Inflammatory macrophage treated with lipopolysaccharide for 1 hour (primary cell): Measurements from ENCODE around the gene ASCC3.
"Not testable (repeated sequence)": the region's sequence is repeated elsewhere in the genome, so short reads cannot be mapped to it uniquely, and the experiment has no call there.

Experiments used
- DNase-seq, 2 donors: peaks; one replicate each; pipeline ENCODE4 v3.0.0-alpha.2; 2020 to 2022

Gene ASCC3

DNA sequence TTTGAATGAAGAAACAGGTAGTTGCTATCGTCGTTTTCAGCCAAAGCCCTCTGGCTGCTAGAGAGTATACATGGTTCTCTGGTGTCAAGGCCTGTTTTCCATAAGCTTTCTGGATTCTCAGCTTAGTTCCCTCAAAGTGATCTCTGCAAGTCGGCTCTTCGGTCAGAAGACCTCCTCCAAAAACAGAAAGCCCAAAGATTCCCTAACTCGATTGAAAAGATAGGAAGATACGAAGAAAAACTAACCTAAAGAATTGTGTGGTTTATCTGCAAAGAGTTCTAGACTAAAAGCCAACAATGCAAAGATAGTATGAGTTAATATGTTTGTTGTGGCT is 545 bp upstream of the ASCC3 start:
- peak in 1 of 2 donors; percentile 5 for DNase-seq

DNA sequence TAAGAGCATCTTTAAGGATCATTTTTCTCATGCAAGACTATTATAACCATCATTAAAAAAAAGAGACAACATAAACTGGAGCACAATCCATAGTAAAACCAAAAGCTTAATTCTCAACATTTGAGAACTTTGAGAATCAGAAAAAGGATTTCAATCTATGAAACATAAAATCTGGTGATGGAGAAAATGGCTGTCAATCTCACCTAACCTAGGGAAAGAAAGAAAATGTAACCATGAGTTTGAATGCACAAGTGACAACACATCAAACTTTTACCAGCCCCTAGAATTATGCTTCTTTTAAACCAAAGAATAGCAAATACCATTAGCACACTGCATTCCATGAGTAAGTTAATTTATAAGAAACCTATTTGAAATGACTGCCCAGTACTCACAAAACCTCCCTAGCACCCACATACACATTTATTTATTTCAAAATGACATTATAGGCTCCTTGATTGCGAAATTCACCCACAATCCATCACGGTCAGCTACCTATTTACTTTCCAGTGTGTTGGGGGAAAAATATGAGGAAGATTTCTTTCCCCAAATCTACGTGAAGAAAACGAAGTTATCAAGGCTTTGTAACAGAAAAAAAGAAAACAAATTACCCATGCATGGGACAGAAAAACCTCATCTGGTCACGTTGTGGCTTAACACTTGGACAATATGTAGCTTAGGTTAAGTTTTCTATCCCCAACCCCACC is 828 bp downstream of the ASCC3 start:
- DNase-seq = peak; percentile 28 to 51

DNA sequence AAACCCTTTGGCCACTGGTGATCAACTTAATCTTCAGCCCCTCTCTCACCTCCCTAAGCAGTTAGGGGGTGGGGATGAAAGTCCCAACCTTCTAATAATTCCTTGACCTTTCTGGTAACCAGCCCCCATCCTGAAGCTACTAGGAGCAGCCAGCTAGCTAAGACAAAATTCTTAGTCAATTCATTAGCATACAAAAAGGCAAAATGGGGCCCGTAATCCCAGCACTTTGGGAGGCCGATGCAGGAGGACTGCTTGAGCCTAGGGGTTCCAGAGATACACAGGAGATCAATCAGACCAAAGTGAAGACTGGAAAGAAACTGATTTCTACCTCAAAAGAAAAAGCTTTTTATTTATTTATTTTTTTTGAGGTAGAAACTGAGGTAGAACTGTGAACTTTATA is 1.8 kb downstream of the ASCC3 start:
- DNase-seq = no peak

DNA sequence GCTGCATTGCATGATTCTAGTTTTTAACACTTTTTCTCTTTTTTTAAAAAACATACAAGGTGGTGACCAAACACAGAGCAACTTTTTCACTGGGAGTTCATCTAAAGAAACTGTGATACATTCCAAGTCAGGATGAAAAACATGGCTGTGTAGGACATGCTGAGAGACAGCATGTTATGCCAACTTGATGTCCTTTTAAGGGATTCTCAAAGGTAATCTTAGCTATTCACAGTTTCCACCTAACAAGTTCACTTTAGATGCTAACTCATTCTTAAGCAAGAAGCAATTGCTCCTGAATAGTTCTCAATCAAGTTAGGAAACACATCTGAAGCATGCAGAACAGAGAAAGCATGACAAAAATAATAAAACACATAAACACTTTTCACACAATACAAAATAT is 3.3 kb downstream of the ASCC3 start:
- no peak for DNase-seq

DNA sequence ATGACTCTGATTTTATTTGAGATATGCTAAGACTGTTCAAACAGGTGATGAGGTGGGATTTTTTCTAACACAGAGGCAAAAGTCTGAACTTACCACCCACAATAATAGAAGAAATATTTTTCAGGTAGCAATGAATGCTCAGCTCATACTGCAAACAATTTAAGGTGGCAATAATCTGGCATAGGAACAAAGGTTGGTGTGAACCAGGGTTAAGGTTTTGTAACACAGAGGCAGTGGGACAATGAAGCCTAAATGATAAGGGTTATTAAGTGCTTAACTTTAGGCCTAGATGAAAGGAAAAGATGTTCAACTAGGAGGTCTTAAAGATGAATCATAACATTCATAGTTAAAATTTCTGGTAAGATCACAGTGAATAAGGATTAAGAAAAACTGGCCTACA is 4.9 kb downstream of the ASCC3 start:
- DNase-seq = no peak

DNA sequence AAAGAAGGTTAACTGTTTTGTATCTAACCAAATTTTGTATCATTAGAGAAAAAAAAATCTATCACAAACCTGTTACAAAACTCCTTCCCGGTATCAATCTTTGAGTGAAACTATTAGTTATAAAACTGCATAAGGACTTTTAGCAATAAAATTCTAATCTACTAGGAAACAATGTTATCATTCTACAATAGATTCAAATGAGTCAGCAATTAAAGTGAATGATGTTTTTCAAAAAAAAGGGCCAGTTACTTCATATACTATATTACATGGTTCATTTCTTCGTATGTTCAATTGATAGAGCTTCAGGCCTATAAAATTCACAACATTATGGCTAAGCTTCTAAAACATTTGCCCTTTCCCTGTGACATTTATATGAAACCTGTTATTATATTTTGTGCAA is 15.6 kb downstream of the ASCC3 start:
- no peak for DNase-seq

DNA sequence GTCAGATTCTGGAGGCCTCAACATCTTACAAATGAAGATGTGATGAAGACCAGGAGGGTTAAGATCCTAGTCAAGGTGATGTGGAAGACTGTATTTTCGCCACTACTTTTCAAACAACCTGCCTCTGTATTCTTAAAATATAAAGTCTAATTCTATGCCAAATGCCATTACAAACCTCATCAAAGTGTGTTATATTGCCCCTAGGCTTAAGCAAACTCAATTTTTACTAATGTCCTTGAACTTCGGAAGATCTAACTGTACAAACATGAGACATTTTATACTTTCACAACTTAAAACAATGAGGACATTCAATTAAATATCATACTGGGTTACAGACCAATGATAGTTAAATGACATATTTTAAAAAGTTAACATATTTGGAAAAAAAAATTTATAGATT is 19.1 kb downstream of the ASCC3 start:
- no peak for DNase-seq

DNA sequence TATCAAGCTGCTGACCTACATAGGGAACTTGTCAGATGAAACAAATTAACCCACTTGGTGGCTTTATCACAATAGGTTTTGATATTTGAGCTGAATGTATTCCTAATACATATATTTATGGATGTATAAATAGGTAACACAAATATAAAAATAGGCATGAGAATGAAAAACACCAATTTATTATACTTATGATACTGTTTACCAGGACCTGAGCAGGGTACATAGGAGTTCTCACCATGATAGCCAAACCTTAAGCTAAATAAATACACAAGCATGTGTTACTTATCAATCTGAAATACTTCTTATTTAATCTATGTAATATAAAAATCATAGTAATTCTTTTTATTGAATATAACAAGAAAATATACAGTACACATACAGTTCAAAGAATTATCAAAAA is 25.0 kb downstream of the ASCC3 start:
- DNase-seq = no peak

DNA sequence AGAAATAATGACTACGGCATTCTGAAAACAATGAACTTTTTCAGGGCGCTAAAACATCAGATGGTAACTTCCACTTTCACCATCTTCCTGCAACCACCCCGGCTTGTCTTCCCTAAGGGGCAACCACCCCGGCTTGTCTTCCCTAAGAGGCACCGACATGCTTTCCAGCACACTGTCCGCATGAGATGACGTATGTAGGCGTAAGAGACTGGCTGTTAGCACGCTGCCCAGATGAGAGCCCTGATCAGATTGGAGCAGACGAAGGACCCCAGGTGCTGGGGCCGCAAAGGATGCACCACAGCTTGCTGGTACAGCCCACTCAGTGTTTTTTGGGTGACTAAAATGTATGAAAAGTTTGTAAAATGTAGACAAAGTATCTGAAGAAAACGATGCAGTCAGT is 29.3 kb downstream of the ASCC3 start:
- DNase-seq = no peak

DNA sequence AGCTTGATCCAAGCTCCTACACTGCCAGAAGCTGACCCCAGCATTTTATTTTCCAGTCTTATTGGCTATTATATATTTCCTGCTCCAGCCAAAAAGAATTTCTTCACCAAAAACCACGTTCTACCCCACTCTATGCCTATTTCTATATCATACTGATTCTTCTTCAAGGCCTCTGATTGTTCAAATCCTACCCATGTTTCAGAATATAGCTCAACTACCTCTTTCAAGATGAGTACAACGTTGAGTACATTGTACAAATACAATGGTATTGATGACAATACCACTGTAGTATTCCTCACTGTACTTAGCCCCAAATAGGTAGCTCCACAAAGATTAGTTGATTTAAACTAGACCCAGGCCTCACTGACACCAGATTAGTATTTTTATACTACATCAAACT is 31.0 kb downstream of the ASCC3 start:
- no peak for DNase-seq

DNA sequence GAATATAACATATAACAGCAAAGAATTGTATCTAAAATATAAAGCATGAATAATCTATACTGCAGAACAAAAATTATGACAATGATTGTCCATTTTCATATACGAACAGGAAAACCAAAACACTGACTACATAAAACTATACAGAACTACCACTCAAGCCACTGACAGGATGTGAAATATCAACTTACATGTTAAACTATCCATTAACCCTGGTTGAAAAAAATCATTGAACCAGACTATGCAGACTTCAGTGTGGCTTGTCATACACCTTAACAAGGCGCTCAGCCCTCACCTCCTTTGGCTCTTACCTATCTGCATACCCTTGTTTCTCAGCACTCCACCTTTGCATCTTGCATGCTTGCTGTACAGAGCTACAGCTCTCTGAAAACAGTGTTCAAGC is 34.9 kb downstream of the ASCC3 start:
- DNase-seq = no peak

DNA sequence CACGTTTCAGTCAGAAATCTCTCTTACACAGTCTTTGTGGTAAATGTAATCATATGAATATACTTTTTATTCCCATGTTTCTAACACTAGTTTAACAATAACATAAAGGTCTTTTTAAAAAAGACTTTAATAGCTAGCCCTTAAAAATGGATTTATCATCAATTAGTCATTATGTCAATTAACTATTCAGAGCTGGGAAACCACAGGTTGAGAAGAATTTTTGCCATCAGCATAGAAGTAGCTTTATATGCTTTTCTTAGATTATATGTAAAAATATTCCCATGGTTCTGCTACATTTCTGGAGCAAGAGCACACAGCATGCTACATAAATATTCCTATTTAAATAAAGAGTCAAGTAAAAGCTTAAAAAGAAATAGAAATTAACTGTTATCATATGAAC is 35.5 kb downstream of the ASCC3 start:
- DNase-seq = no peak

DNA sequence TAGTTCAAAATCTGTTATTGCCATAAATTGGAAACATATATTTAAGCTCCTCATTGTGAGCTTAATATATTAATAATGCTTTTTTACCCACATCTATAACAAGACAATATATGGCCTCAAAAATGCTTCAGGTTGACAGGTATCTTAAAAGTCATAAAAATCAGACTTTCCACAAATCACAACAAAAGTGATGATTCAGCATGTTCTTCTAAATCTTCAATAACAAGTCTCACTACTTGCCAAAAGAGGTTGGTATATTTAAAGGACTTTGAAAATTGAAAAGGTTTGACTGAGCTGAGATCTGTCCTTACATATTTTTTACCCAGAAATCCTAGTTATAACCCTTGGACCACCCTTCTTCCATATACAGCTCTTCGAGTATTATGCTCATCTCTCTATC is 41.7 kb downstream of the ASCC3 start:
- DNase-seq = no peak

DNA sequence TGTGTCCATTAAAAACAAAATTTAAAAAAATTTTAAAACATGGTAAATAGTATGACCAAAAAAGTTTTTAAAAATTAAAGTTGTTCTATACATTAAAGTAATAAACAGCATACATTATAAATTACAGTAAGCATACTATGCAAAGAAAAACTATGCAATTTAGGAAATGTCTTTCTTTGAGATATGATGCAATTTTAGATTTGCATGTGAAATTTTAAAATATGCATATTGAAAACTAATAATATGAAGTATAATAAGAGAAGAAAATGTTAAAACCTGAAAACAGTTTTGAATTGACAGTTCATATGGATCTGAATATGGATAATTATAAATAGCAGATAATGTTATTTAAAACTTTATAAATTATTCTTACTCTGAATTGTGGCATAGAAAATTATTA is 43.1 kb downstream of the ASCC3 start:
- DNase-seq = no peak

DNA sequence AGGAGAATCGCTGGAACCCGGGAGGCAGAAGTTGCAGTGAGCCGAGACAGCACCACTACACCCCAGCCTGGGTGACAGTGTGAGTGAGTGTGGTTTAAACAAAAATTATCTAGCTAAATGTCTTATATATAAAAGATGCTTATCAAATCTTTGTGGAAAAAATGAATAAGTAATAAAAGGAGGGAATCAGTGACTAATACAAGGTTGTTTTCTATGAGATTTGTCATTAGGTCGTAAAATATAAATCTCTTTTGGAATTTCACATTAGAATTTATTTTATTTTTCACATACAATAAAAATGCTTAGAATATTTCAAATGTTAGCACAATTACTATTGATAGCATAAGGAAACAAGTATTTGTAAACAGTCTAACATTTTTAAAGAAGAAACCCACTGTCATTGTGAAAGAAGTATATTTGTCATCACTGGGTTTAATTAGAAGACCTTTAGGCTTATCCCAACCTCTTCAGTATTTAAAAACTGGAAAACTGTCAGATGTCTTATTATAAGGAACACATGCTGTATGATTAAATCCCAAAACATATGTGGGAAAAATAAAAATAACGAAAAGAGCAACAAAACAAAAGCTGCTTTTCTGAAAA is 47.1 kb downstream of the ASCC3 start:
- no peak for DNase-seq

DNA sequence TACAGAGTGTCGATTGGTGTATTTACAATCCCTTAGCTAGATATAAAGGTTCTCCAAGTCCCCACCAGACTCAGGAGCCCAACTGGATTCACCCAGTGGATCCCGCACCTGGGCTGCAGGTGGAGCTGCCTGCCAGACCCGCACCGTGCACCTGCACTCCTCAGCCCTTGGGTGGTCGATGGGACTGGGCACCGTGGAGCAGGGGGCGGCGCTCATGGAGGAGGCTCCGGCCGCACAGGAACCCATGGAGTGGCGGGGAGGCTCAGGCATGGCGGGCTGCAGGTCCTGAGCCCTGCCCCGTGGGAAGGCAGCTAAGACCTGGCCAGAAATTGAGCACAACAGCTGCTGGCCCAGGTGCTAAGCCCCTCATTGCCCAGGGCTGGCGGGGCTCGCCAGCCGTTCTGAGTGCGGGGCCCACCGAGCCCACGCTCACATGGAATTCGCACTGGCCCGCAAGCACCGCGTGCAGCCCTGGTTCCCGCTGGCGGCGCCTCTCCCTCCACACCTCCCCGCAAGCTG is 52.0 kb downstream of the ASCC3 start:
- DNase-seq = not testable (repeated sequence)

DNA sequence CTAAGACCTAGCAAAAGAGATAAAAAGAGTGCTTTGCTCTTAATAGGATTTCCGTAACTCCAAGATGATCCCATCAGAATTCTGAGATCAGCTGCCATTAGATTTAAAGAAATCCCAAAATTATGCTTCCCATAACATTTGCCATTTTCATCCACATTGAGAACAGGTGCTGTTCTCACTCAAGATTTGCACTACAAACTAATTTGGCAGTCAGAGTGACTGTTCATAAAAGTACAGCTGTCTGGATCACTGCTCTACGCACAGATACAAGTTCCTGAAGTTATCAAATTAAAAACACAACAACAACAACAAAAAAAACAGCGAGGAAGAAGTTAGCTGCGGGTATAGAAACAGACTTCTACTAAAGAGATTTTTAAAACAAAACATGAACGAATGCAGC is 58.1 kb downstream of the ASCC3 start:
- DNase-seq = no peak

DNA sequence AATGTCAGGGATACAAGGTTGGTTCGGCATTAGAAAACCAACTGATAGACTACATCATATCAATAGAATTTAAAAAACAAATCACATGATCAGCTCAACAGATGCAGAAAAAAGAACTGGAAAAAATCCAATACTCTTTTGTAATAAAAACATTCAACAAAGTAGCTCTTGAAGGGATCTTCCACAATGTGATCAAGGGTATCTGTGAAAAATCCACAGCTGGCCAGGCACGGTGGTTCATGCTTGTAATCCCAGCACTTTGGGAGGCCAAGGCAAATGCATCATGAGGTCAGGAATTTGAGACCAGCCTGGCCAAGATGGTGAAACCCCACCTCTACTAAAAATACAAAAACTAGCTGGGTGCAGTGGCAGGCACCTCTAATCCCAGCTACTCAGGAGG is 63.1 kb downstream of the ASCC3 start:
- no peak for DNase-seq

DNA sequence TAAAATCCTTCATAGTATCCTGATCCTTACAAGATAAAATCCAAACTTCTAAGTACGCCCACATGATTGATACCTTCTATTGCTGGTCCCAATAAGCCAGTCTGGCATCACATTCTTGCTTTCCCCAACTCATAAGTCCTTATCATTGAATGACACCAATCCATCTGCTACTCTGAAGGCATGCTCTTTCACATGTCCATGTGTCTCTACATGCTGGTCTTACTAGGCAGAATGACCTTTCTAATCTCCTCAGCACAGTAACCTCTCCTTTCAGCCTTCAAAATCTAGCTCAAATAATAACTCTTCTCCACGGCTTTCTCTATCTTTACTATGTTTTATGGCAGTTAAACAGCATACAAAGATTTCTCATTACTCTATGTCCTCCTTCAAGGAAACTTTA is 71.1 kb downstream of the ASCC3 start:
- no peak for DNase-seq

DNA sequence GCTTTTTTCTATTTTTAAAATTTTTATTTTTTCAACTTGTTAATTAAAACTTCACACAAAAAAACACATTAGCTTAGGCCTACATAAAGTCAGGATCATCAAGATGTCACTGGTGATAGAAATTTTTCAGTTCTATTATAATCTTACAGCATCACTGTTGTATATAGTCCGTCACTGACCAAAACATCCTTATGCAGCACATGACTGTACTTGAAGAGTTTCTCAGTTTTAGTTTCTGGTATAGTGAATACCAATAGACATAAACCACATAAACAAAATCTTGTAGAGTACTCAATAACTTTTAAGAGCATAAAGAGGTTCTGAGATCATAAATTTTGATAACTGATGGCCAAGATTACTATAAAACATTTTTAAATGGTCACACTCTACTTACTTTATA is 71.8 kb downstream of the ASCC3 start:
- DNase-seq = no peak

DNA sequence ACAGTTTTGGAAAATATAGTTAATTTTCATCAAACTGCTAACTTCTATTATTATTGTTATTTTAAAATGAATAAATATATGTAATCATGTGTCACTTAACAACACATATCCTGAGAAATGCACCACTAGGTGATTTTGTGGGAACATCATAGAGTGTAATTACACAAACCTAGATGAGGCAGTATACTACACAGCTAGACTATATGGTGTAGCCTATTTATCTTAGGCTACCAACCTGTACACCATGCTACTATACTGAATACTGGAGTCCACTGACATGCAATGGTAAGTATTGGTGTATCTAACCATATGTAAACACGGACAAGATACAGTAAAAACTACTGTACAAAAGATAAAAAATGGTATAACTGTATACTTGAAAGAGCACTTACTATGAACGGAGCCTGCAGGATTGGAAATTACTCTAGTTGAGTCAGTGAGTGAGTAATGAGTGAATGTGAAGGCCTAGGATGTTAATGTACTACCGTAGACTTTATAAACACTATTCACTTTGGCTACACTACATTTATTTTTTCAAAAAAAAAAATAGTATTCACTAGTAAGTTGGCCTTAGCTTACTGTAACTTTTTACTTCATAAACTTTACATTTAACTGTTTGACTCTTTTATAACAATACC is 72.4 kb downstream of the ASCC3 start:
- no peak for DNase-seq

DNA sequence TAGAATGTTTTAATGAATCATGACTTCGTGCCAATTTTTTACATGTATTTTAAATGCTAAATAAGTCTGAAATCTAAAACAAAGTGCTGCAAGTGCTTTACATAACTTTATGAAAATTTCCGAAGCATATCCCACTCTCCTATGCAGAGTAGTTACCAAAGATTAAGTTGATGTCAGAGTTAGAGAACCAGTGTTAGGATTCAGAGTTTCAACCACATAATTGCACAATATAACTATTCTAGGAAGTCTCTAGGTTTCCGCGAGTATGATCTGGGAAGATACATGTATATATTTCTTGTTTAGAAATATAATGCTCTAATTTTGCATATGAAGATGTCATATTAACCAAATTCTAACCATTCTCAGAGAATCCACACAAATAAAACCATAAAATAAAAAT is 74.8 kb downstream of the ASCC3 start:
- DNase-seq = peak; percentile 74 to 79

DNA sequence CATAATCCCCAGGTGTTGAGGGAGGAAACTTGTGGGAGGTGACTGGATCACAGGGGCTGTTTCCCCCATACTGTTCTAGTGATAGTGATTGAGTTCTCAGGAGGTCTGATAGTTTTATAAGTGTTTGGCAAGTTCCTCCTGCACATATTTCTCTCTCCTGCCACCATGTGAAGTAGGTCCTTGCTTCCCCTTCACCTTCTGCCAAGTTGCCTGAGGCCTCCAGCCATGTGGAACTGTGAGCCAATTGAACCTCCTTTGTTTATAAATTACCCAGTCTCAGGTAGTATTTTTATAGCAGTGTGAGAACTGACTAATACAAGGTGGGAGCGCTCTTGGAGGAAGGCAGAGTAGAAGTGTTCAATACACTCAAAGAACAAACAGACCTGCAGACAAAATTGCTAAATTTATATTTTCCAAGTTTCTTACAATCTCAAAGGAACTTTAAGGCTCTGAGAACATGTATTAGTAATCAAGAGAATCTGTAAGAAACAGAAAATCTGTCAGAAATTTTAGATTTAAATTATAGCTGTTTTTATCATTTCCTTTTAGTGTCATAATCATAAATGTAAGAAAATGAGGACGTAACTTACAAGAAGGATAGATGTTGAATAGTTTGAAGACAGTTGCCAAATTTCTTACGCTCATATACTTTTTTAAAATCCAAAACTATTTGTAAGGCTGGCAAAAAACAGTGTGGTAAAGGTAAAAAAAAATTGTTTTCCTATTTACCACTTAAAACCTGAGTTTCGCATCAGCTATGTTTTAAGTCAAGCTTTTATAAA is 77.7 kb downstream of the ASCC3 start:
- DNase-seq = no peak

DNA sequence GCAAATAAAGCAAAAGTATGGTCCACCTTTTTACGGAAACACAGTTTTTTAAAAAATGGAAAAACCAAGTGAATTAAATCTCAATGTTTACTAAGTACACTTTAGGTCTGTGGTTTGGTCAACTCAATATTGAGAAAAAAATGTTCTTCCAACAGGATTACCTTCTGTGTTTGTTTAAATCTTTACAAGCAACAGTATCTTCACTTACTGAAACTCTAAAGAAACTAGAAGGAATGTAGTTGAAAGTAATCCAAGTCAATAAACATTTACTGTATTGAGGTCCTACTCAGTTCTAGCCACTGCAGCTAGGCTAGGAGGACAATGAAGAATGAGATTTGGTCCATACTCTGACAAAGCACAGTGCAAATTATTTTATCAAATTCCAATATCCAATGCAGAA is 80.1 kb downstream of the ASCC3 start:
- no peak for DNase-seq
